Left renal cortex interstitium (tissue), 4 donors: ENCODE results near the gene MPLKIP. TPM values are rescaled to one million over a fixed set of nuclear protein-coding genes. Genes with fewer than 3 reads are reported as not detected.
"Not testable (repeated sequence)": the region's sequence is repeated elsewhere in the genome, so short reads cannot be mapped to it uniquely, and the experiment has no call there.

Source experiments
- DNase-seq, 4 donors: peaks; one replicate each; pipeline ENCODE4 v3.0.0-alpha.2; 2013; ENCODE audit warnings: low read depth in 4 of 4, low spot score in 2 of 4, missing footprints in 1 of 4
- polyA plus RNA-seq, 4 donors: library from polyadenylated mRNA; unstranded; fragments of 120-200 nt; gene quantifications; one replicate each; pipeline ENCODE4 v1.2.1, GENCODE V29; 2013; ENCODE audit not compliant: insufficient read length in 4 of 4

MPLKIP gene
- polyA plus RNA-seq, 4 donors: 41.9 to 53.8 (median 44.1) TPM

DNA sequence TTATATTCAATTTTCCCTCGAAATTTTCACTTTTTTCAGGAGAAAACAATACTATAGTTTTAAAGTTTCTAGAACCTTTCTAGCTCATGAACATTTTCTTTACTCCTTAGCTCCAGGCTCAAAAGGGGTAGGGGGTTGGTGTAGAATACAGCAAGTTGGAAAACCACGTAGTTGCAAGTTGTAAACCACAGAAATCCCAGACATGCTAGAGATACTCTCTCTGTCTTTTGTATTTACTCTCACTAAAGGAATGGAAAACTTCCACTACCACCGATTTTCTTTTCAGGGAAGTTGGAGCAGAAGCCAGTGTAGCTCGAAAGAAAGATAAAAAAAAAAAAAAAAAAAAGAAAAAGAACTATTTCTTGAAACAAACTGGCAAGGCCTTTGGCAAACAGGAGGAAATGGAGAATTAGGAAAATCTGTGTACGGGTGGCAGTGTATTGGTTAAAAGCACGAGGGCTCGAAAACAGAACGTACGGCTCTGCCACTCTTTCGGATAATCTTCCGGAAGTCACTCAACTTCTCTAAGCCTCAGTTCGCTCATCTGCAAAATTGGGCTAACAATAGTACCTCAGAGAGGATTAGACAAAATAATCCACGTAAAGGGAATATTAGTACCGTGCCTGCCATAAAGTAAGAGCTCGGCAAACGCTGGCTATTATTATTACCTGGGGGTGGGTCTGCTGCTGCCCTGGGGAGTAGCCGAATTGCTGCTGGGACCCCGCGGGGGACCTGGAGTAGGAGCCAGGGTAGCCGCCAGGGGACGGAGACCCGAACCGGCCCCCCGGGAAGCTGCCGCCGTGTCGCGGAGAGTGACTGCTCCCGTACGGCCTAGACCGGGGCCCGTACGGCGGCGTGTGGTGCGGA lies 628 bp downstream of the MPLKIP start:
- no peak for DNase-seq

DNA sequence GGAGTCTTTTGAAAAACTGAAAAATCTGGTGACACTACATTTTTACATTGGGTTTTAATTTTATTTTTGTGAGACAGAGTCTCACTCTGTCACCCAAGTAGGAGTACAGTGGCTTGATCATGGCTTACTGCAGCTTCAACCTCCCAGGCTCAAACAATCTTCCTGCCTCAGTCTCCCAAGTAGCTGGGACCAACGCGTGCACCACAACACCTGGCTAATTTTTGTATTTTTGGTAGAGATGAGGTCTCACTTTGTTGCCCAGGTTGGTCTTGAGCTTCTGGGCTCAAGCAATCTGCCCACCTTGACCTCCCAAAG lies 11.5 kb downstream of the MPLKIP start:
- DNase-seq: no peak

DNA sequence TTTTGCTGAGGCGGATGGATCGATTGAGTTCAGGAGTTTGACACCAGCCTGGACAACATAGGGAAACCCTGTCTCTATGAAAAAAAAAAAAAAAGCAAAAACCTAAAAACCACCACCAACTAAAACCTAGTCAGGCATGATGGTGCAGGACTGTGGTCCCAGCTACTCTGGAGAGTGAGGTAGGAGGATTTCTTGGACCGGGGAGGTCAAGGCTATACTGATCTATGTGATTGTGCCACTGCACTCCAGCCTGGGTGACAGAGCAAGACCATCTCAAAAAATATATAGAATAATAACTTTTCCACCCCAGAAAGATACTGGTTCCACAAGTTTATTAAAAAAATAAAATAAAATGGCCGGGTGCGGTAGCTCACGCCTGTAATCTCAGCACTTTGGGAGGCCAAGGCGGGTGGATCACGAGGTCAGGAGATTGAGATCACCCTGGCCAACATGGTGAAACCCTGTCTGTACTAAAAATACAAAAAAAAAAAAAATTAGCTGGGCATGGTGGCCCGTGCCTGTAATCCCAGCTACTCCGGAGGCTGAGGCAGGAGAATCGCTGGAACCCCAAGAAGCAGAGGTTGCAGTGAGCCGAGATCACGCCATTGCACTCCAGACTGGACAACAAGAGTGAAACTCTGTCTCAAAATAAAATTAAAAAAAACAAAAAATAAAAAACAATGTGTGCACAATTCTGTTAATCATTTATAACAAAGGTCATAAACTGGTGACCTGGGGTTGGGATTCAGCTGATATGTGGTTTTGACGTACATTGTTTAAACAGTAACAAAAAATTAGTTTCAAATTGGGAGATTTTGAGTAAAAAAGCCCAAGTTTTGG lies 12.1 kb downstream of the MPLKIP start:
- not testable (repeated sequence) for DNase-seq

DNA sequence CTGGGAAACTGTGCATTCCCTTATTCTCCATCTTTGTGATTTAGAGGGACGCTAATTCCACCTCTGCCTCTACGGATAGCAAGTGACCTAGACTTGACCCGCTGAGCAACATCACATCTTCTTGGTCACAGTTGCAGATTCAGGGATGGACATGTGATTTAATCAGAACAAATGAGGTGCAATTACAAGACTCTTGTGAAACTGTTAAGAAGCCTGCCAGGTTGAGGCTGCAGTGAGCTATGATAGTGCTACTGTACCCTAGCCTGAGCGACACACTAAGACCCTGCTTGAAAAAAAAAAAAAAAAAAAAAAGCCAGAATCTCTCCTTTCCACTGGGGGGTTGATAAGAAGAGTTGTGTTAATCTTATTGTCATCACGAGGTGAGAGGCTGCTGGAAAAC lies 14.4 kb downstream of the MPLKIP start:
- DNase-seq: no peak

DNA sequence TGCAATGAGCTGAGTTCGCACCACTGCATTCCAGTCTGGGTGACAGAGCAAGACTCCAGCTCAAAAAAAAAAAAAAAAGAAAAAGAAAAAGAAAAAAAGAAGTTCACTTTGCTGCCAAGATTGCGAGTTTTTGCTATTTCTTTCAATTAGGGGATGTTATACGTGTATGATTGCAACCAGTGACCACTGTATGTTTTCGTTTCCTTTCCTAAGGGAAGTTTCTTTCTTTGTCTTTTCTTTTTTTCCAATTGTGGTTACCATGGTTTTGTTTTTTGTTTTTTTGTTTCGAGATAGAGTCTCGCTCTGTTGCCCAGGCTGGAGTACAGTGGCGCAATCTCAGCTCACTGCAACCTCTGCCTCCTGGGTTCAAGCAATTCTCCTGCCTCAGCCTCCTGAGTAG lies 16.2 kb downstream of the MPLKIP start:
- DNase-seq: not testable (repeated sequence)

DNA sequence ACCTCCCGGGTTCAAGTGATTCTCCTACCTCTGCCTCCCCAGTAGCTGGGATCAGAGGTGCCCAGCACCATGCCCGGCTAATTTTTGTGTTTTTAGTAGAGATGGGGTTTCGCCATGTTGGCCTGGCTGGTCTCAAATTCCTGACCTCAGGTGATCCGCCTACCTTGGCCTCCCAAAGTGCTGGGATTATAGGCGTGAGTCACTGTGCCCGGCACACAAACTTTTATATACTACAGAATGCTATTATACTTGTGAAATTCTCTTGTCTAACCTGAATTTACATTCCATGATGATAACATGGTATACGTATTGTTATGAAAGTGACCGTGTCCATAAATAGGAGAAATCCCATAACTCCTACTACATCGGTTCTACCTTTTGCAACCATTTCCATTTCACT lies 17.2 kb downstream of the MPLKIP start:
- DNase-seq: not testable (repeated sequence)

DNA sequence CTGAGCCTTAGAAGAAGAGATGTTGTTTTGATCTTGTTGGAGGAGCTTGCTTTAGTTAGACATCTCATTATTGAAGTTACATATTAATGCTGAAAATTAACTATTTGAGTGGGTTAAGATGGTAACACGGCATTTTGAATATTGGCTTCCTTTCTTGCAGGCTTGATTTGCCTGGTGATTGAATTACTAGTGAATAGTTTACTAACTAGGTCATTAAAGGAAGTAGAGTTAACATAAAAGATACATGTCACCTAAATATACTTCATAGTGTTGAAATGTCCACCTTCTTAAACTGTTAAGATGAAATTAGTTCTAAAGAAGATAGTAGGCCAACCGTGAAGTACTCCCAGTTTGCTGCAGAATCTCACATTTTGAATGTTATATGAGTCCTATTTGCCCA lies 18.5 kb downstream of the MPLKIP start:
- DNase-seq: no peak

DNA sequence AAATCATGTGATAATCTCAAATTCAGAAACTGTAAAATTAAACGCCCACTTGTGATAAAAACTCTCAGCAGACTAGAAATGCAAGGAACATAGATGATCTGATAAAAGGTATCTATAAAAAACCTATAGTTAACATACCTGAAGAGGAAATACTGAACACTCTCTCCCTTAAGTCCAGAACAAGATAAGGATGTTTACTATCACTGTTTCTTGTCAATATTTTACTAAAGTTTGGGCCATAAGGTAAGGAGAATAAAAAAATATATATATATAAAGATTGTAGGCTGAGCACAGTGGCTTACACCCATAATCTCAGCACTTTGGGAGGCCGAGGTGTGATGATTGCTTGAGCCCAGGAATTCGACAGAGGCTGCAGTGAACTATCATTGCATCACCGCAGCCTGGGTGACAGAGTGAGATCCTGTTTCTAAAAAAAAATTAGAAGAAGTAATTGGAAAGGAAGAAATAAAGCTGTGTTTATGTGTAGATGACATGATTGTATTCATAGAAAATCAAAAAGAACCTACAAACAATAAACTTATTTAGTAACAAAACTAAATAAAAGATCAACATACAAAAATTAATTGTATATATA lies 28.4 kb downstream of the MPLKIP start:
- DNase-seq: no peak

DNA sequence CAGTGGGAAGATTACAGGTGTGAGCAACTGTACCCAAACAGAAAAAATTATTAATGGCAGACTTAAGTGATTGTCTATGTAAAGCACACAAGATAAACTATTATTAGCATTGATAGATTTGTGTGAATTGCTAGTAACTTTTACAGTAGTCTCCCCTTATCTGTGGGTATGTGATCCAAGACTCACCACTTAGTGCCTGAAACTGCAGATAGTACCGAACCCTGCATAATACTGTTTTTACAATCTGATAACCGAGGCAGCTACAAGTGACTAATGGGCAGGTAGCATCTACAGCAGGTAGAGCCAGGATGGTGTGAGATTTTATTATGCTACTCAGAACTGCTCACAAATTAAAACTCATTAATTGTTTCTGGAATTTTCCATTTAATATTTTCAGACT lies 31.5 kb downstream of the MPLKIP start:
- no peak for DNase-seq

DNA sequence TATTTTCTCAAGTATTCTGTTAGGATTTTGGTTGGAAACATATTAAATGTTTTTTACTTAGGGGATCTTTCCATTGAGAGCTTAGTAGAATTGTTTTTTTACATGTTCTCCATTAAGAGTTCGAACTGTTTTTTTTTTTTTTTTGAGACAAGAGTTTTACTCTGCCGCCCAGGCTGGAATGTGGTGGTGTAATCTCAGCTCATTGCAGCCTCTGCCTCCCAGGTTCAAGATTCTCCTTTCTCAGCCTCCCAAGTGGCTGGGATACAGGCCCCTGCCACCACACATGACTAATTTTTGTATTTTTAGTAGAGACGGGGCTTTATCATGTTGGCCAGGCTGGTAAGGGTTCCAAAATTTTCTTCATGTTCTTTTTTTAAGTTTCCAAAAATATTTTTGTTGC lies 33.2 kb downstream of the MPLKIP start:
- no peak for DNase-seq

DNA sequence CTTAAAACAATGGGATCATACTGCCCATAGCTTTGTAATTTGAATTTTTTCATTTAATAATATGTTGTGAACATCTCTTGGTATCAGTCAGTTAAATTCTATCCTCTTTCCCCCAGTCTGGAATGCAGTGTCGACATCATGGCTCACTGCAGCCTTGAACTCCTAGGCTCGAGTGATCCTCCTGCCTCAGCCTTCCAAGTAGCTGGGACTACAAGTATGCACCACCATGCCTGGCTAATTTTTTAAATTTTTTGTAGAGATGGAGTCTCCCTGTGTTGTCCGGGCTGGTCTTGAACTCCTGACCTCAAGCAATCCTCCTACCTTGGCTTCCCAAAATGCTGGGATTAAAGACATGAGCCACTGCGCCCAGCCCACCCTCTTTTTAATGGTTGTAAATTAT lies 34.6 kb downstream of the MPLKIP start:
- no peak for DNase-seq

DNA sequence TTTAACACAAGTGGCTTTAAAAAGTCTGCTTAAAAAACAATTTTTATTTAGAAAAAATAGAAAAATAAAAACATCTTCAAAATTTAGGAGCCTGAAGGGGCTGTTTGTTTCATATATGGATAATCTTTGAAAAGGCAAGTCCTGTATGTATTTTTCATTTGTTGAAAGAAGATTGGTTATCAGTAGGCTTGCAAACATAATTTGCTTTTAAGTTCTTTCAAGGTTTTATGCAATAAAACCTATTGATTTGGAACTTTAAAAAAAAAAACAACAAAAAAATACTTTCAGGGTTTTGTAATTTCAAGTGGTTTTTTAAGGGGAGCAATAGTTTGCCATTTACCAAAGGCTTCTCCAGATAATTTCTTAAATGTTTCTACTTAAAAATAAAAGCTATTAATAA lies 35.6 kb downstream of the MPLKIP start:
- DNase-seq: no peak

DNA sequence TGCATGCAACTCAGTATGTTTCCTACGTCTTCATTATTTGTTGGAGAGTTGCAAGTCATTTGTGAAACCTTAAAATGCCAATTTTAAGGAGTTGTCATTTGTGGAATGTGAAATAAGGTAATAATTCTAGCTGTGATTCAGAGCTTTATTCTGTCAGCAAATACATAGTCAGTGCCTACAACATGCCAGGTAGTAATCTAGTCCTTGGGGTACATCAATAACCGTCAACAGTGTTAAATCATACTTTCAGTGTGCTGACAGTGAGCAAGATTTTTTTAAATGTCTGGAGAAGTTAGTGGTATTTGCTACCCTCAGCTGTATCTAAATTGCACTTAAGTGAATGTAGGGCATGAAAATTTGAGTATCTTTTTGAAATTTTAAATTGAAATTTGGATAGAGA lies 36.7 kb downstream of the MPLKIP start:
- DNase-seq: no peak

DNA sequence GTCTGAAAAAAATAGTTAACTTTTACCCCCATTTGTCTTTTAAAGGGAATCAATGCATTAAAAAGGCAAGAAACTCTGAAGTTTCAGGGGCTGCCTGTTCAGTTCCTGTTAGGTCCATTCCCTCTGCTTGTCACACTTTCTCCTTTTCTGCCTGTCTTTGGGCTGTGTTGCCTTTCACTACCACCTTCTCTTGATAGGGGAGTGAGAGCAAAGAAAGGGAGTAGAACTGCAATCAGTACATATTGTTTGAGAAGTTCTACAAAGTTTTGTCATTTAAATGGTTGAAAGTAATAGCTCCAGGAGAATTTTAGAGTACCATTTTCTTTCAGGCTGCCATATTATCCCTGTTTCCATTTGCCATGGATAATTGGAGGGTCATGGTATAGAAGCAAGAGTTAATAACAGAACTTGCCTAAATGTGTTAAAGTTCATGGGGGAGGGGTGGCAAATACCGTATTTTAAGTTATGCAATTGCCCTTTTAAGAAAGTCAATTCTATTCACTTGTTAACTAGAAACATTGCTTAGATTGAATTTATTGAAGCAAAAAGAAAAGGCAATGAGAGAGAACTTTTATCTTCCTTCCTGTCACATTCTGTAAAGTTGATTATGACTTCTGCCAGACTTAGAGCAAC lies 38.6 kb downstream of the MPLKIP start:
- no peak for DNase-seq

DNA sequence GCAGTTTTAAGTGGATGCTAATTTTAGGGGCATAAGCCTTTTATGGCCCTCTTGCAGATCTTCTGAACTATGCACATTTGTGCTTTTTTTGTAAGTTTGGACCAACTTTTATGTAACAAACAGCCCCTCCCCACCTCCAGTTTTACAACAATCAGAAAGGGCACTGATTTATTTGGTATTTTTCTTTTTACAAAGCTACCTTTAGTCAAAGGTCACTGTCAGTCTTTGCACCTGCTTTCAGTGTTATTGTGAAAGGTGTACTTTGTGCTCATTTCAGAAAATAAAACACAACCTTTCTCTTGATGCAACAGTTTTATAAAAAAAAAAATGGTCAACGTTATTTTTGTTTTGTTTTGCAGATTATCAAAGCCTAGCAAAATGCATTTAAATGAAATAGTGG lies 39.2 kb downstream of the MPLKIP start:
- no peak for DNase-seq

DNA sequence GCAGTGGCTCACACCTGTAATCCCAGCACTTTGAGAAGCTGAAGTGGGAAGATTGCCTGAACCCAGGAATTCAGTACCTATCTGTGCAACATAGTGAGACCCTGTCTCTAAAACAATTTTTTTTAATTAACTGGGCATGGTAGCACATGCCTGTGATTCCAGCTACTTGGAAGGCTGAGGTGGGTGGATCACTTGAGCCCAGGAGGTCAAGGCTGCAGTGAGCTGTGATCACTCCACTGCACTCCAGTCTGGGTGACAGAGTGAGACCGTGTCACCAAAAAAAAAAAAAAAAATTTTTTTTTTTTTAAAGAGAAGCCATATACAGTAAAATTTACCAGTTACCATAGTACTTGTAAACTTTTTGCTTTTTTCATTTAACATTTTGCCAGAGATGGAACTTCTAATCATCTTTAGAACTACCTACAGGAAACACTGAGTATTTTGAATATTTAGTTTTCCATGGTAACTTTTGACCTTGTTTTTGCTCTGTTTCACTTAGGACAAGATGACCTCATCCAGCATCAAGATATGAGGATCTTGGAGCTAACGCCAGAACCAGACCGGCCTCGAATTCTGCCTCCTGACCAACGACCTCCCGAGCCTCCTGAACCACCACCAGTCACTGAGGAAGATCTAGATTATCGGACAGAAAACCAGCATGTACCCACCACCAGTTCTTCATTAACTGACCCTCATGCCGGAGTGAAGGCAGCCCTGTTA lies 40.6 kb downstream of the MPLKIP start:
- DNase-seq: no peak

DNA sequence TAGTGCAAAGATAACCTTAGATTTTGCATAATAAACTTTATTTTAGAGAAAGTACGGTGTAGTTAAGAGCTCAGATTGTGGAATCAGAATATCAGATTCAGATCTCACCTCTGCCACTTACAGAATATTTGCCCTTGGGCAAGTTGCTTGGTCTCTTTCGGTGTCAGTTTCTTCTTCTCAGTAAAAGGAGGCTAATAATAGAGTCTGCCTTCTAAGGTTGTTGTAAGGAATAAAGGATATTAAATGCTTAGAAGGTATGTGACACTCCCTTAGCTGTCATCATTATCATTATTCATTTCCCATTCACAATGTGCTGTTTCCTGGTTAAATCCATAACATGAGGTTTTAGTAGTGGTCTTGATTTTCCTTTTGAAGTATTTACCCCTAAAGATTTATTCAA lies 42.2 kb downstream of the MPLKIP start:
- no peak for DNase-seq

DNA sequence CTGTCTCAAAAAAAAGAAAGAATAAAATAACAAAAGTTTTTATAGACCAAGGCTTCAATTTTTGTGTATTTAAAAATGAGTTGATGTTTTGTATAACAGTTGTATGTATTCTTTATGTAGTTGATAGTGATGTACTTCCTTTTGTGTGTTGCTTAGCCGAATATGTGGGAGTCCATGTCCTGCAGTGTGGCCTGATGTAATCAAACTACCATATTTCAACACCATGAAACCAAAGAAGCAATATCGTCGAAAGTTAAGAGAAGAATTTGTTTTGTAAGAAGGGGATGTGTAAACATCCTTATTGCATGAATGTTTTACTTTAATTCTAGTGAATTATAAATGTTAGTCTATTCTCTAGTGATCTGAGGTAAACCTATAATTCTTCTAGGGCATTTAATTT lies 56.6 kb downstream of the MPLKIP start:
- DNase-seq: no peak
